Fibroblast of mammary gland (primary cell): Measurements from ENCODE around the gene FBLN2.

Experiments used
- DNase-seq: peaks from one replicate; pipeline ENCODE4 v3.0.0-alpha.2; 2010; ENCODE audit warnings: low read depth
- H3K4me3 ChIP-seq: 2 replicates; pipeline ENCODE4 v1.5.1; 2011; ENCODE audit warnings: low read depth, mild to moderate bottlenecking, low read length, moderate library complexity; ENCODE audit not compliant: control insufficient read depth
- CTCF ChIP-seq: conservative IDR thresholded peaks from 2 replicates; pipeline ENCODE4 v1.5.1; 2011; ENCODE audit warnings: low read depth, low read length, inconsistent platforms; ENCODE audit not compliant: control insufficient read depth, insufficient read depth

Gene FBLN2

GRCh38 chr3:13611221-13611620 is 62.3 kb downstream of the FBLN2 start:
- no peak for TF ChIP-seq CTCF
- no peak overlapping the region for H3K4me3 ChIP-seq
- no peak for DNase-seq

DNA sequence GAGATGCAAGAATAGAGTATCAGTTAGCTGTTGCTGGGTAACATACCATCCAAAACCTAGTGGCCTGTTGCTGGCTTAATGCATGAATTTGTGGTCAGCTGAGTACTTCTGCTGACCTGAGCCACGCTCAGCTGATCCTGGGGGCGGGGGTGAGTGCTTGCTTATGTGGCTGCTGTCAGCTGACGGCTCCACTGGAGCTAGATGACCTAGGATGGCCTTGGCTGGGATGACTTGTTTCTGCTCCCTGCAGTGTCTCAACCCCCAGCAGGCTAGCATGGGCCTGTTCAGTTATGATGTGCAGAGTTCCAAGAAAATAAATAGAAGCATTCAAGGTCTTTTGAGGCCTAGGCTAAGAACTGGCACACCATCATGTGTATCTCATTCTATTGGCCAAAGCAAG is 63.9 kb downstream of the FBLN2 start:
- H3K4me3 ChIP-seq = no peak overlapping the region
- no peak for TF ChIP-seq CTCF
- peak; percentile 51 for DNase-seq

DNA sequence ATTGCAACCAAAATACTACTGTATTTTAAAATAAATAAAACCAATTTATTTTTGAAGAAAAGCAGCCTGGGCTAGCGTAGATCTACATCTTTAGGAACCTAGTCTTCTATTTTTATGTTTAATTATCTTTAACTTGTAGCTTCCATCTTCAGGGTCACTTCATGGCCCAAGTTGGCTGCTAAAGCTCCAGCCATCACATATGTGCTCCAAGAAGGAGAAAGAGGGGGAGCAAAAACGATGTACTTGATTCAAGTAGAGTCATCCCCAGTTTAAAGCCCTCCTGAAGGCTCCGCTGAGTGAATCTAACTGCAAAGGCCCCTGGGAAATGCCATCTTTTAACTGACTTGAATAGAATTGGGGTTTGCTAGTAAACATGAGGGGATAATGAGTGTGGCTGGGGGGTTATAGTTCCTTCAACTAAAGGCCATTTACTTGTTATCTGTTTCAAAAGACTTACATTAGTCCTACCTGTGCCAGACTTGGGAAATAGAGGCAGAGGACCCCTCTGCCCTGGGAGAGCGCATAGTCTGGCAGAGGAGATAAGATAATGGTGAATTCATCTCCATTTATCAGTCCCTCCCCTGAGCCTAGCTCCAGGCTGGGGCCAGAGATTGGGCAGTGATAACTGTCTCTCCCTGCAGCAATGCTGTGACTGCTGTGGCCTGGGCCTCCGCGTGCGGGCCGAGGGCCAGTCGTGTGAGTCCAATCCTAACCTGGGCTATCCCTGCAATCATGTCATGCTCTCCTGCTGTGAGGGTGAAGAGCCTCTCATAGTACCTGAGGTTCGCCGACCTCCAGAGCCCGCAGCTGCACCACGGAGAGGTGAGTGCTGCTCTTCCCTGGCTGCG is 64.6 kb downstream of the FBLN2 start:
- no peak for TF ChIP-seq CTCF
- H3K4me3 ChIP-seq = no peak overlapping the region
- no peak for DNase-seq

DNA sequence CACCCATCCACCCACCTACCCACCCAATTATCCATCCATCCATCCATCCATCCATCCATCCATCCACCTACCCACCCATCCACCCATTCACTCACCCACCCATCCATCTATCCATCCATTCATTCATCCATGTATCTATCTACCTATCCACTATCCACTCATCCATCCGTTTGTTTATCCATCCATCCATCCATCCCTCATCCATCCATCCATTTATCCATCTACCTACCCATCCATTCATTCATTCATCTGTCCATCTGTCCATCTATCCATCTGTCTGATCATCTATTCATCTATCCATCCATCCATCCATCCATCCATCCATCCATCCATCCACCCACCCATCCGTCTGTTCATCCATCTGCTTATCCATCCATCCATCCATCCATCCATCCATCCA is 65.7 kb downstream of the FBLN2 start:
- DNase-seq = no peak
- no peak overlapping the region for H3K4me3 ChIP-seq
- TF ChIP-seq CTCF = no peak

GRCh38 chr3:13615019-13615528 is 66.1 kb downstream of the FBLN2 start:
- TF ChIP-seq CTCF = no peak
- no peak for DNase-seq
- no peak overlapping the region for H3K4me3 ChIP-seq

DNA sequence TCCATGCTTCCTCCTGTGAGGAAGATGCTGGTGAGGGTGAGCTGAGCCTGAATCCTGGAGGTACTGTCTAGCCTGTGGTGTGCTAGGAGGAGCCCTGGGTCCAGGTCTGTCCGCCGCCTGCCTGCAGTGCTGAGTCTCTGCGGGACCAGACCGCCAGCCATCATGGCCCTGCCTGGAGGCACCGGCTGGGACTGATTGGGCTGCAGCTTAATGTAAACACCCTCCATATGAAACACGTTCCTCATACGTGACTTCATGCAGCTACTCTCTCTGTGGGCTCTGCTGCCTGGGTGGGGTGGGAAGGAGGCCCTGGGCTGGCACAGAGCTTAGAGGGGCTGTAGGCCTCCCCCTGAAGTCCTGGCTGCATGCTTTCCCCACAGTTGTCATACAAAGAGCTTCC is 67.4 kb downstream of the FBLN2 start:
- no peak for TF ChIP-seq CTCF
- no peak overlapping the region for H3K4me3 ChIP-seq
- DNase-seq = no peak
